Muscle layer of duodenum (tissue), 2 donors: ENCODE data around the gene SHLD2.
"Not testable (repeated sequence)": the region's sequence is repeated elsewhere in the genome, so short reads cannot be mapped to it uniquely, and the experiment has no call there.

ENCODE experiments used
- H3K27ac ChIP-seq: one replicate; pipeline ENCODE4 v1.7.0; 2013; ENCODE audit warnings: mild to moderate bottlenecking, low read length
- H3K27me3 ChIP-seq: one replicate; pipeline ENCODE4 v1.7.0; 2013; ENCODE audit warnings: low read depth, mild to moderate bottlenecking, control low read depth, low read length
- H3K36me3 ChIP-seq, 2 donors: one replicate each; pipeline ENCODE4 v1.7.0; 2013; ENCODE audit warnings: low read length in 2 of 2, control low read depth in 1 of 2, mild to moderate bottlenecking in 1 of 2; ENCODE audit not compliant: insufficient read depth in 2 of 2, control insufficient read depth in 1 of 2
- H3K4me1 ChIP-seq, 2 donors: one replicate each; pipeline ENCODE4 v1.7.0; 2013; ENCODE audit warnings: low read length in 2 of 2, mild to moderate bottlenecking in 2 of 2, control low read depth in 1 of 2, moderate library complexity in 1 of 2; ENCODE audit not compliant: insufficient read depth in 2 of 2, control insufficient read depth in 1 of 2
- H3K4me3 ChIP-seq, 2 donors: one replicate each; pipeline ENCODE4 v1.7.0; 2013; ENCODE audit warnings: low read length in 2 of 2, low read depth in 1 of 2, mild to moderate bottlenecking in 1 of 2
- H3K9me3 ChIP-seq, 2 donors: one replicate each; pipeline ENCODE4 v1.7.0; 2013; ENCODE audit warnings: low read length in 2 of 2, control low read depth in 1 of 2, mild to moderate bottlenecking in 1 of 2; ENCODE audit not compliant: control insufficient read depth in 1 of 2
- donor health status: healthy.

The SHLD2 gene

GRCh38 chr10:87066178-87066577 lies 28.8 kb upstream of the SHLD2 start:
- no peak overlapping the region for H3K27ac ChIP-seq
- H3K36me3 ChIP-seq = peaks cover 39 to 61% of the 10 kb centered on the region in 2 donors
- H3K27me3 ChIP-seq = no peaks in the 10 kb centered on the region
- no peaks in the 10 kb centered on the region for H3K4me1 ChIP-seq
- no peak overlapping the region for H3K4me3 ChIP-seq
- H3K9me3 ChIP-seq = no peaks in the 10 kb centered on the region

DNA sequence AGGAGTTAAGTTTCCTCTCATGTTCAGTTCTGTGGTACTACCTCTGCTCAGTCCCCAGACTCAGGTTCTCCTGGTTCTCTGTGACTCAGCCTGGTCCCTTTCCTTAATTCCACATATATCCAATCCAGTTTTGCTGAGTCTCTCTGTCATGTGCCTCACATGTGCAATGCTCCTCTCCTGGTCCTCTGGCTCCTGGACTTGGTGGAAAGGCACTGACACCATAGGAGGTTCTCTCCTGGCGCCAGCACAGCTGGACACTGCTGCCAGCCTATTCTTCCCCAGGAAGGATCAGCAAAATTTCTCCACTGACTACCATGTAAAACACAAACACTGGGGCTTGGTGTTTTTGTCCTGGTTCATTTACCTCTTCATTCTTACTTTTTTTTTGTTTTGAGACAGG lies 28.1 kb upstream of the SHLD2 start:
- Histone ChIP-seq H3K27ac (no peak overlapping the region), H3K9me3 (no peaks in the 10 kb centered on the region), H3K4me1 (no peaks in the 10 kb centered on the region), H3K4me3 (no peak overlapping the region), H3K36me3 (peaks cover 39 to 59% of the 10 kb centered on the region in 2 donors), H3K27me3 (no peaks in the 10 kb centered on the region)

GRCh38 chr10:87068281-87068680 lies 26.7 kb upstream of the SHLD2 start:
- Histone ChIP-seq H3K4me3 (no peak overlapping the region), H3K4me1 (no peaks in the 10 kb centered on the region), H3K9me3 (no peaks in the 10 kb centered on the region), H3K27me3 (no peaks in the 10 kb centered on the region), H3K36me3 (peaks cover 45 to 64% of the 10 kb centered on the region in 2 donors), H3K27ac (no peak overlapping the region)

DNA sequence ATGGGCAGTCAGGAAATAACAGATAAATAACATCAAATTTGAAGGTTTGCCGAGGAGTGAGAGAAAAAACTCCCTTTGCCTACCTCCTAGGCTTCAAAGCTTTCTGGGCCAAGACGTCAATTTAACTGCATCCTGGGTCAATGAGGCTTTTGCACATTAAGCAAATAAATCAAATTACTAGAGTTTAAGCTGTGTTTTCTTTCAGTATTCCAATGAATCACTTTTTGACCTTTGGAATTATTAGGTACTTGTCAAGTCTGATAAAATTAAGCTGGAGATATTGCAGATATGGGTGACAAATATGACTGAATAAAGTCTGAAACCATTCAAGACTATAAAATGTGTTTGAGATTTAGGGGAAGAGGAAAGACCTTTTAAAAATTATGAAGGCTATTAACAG lies 22.6 kb upstream of the SHLD2 start:
- Histone ChIP-seq H3K9me3 (no peaks in the 10 kb centered on the region), H3K27ac (no peak overlapping the region), H3K4me1 (no peaks in the 10 kb centered on the region), H3K36me3 (peaks cover 14 to 43% of the 10 kb centered on the region in 2 donors), H3K4me3 (no peak overlapping the region), H3K27me3 (no peaks in the 10 kb centered on the region)

DNA sequence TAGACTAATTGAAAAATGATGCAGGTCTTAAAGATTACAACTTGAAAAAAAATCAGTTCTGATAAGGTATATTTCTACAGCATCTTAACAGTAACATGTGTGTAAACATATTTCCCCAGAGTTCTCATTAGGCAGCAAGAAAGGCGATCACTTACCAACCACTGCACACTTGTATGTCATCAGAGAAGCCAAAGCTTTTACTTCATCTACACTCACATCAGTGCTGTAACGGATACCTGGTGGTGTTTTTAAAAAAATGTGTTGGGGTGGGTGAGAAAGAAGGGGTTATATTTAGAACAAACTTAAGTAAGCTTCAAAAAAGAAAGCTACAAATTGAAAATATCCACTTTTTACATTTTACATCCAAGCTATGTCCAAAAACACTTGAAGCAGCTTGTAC lies 18.6 kb upstream of the SHLD2 start:
- not testable (repeated sequence) for H3K4me1 ChIP-seq, H3K27ac ChIP-seq, H3K9me3 ChIP-seq, H3K4me3 ChIP-seq, H3K27me3 ChIP-seq
- peaks cover 6 to 18% of the 10 kb centered on the region in 2 donors for H3K36me3 ChIP-seq

DNA sequence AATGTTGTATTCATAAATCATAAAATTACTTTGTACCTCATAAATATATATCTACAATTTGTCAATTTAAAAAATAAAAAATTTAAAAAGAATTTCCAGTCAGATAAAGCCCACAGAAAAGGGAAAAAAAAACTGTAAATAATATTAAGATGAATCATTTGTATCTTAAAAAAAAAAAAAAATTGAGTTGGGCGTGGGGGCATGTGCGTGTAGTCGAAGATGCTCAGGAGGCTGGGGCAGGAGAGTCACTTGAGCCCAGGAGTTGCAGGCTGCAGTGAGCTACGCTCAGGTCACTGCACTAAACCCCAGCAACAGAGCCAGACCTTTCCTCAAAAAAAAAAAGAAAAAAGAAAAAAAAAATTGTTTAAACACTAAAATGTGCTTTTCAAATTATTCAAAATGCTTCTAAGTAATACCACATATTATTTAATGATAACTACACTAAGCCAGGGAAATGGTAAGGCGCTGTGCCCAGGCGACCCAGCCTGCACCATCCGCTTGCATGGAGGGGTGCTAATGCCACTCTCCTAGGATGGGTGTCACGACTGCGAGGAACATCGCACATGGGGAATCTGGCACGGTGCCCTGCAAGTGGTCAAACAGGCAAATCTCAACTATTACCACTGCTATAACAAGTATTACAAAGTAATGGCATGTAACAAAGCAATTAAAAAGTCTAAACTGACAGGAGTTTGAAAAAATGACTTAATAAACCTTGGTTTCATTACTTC lies 15.7 kb upstream of the SHLD2 start:
- Histone ChIP-seq H3K9me3 (no peaks in the 10 kb centered on the region), H3K4me3 (no peak overlapping the region), H3K27ac (no peak overlapping the region), H3K4me1 (peaks cover 0 to 16% of the 10 kb centered on the region in 2 donors), H3K36me3 (peaks cover 0 to 8% of the 10 kb centered on the region in 2 donors), H3K27me3 (no peaks in the 10 kb centered on the region)

DNA sequence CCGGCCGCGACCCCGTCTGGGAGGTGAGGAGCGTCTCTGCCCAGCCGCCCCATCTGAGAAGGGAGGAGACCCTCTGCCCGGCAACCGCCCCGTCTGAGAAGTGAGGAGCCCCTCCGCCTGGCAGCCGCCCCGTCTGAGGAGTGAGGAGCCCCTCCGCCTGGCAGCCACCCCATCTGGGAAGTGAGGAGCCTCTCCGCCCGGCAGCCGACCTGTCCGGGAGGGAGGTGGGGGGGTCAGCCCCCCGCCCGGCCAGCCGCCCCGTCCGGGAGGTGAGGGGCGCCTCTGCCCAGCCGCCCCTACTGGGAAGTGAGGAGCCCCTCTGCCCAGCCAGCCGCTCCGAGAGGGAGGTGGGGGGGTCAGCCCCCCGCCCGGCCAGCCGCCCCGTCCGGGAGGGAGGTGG lies 14.4 kb upstream of the SHLD2 start:
- H3K9me3 ChIP-seq, H3K27ac ChIP-seq, H3K4me3 ChIP-seq, H3K27me3 ChIP-seq, H3K36me3 ChIP-seq: not testable (repeated sequence)
- peaks cover 0 to 22% of the 10 kb centered on the region in 2 donors for H3K4me1 ChIP-seq

DNA sequence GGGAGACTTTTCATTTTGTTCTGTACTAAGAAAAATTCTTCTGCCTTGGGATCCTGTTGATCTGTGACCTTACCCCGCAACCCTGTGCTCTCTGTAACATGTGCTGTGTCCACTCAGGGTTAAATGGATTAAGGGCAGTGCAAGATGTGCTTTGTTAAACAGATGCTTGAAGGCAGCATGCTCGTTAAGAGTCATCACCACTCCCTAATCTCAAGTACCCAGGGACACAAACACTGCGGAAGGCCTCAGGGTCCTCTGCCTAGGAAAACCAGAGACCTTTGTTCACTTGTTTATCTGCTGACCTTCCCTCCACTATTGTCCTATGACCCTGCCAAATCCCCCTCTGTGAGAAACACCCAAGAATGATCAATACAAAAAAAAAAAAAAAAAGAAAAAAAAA lies 13.4 kb upstream of the SHLD2 start:
- H3K9me3 ChIP-seq, H3K27me3 ChIP-seq, H3K36me3 ChIP-seq, H3K27ac ChIP-seq, H3K4me3 ChIP-seq: not testable (repeated sequence)
- H3K4me1 ChIP-seq = peaks cover 0 to 22% of the 10 kb centered on the region in 2 donors

GRCh38 chr10:87082219-87082618 lies 12.8 kb upstream of the SHLD2 start:
- H3K27me3 ChIP-seq, H3K36me3 ChIP-seq, H3K27ac ChIP-seq, H3K9me3 ChIP-seq, H3K4me3 ChIP-seq: not testable (repeated sequence)
- H3K4me1 ChIP-seq = peaks cover 0 to 22% of the 10 kb centered on the region in 2 donors

DNA sequence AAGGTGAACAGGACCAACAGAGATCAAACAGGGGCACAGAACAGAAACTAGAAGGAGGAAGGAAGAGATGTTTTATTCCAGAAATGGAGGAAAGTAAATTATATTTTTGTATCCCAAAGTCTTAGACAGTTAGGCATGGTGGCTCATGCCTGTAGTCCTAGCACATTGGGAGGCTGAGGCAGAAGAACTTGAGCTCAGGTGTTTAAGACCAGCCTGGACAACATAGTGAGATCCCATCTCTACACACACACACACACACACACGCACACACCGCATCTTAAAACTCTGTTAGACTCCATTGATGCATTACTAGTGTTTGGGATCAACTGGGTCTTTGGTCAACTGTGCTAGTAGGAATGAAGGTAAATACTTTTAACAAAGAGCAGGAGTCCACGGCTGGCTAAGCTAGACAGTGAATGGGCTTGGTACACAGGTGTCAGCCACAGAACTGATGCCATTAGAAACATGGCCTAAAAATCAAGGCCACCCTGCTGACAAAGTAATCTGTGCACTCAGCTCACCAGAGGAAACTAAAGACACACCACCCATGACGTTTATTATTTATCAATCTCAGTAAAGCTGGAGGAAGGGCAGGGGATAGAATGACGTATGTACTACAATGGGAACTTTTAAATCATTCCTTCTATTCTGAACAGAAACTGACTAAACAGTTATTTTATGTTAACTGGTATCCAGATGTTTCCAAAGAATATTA lies 11.3 kb upstream of the SHLD2 start:
- H3K27me3 ChIP-seq, H3K9me3 ChIP-seq, H3K36me3 ChIP-seq, H3K4me3 ChIP-seq: not testable (repeated sequence)
- Histone ChIP-seq H3K4me1 (peaks cover 0 to 22% of the 10 kb centered on the region in 2 donors), H3K27ac (peak overlapping the region; percentile 36)

DNA sequence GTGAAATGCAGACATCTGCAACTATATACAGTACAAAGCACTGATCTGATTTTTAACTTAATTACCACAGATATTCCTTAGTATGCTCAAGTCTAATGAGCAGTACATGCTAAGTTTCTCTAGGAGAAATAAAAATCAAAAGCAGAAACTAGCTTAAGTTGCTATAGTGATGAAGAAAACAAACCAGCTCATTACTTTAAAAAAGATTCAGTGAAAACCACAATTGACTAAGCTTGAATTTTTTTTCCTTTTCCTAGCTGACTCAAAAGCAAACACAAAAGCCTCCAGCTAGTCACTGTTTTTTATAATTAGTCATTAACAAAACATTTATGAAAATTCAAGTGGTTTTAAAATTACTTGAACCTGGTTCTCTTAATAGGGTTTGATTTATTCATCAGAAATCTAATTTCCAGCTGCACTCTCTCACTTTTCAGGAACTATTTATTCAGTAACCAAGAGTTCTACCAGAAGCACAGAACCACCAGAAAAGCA lies 10.7 kb upstream of the SHLD2 start:
- peak overlapping the region; percentile 33 for H3K27ac ChIP-seq
- H3K27me3 ChIP-seq, H3K4me3 ChIP-seq, H3K9me3 ChIP-seq: not testable (repeated sequence)
- H3K4me1 ChIP-seq = peaks cover 0 to 22% of the 10 kb centered on the region in 2 donors
- H3K36me3 ChIP-seq = peaks cover 3 to 13% of the 10 kb centered on the region in 2 donors
